Stimulated activated CD8-positive, alpha-beta memory T cell treated with anti-CD3 and anti-CD28 coated beads, Interleukin-2, amount 100 ng/mL, for 1 hour (primary cell): Measurements from ENCODE around the gene KCNB1.

ENCODE experiments used
- DNase-seq, 2 donors: peaks; one replicate each; pipeline ENCODE4 v3.0.0-alpha.2; 2020; ENCODE audit warnings: low read depth in 2 of 2

Gene KCNB1

DNA sequence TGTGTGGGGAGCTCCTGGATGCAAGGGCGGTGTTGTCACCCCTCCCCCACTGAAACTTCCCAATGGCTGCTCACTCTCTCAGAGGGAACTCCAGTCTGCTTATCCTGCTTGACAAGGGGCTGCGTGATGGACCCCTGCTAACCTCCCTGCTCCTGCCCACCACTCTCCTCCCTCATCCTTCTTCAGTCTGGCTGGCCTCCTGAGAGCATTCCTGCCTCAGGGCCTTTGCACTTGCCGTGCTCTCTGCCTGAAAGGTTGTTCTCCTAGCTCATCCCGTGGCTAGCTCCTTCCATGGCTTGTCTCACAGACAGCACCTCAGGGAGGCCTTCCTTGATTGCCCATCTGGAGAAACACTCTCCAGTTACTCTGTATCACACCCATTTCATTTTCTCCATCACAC, 130.7 kb downstream of the KCNB1 start:
- DNase-seq, result no peak

DNA sequence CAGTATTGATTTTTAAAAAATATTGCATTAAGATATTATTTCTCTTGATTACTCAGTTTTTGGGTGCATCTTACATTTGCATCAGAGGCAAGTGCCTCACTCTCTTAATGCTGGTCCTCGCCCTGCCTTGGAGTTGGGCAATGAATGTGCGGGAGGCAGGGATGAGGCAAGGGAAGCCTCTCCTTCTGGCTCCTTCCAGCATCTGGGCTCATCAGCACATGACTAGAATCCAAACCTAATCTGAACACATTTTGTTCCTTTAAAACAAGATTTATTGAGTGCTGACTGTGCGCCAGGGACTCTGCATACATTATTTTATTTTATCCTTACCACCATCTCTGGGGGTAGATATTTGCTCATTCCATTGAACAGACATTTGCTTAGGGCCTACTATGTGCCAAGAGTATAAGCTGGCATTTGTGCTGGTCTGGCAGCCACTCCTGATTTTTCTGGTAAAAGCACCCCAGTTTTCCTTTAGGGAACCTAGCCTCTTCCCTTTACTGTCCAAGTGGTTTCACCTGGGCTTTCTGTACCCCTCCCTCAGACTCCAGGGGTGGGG, 132.7 kb downstream of the KCNB1 start:
- DNase-seq, result no peak

DNA sequence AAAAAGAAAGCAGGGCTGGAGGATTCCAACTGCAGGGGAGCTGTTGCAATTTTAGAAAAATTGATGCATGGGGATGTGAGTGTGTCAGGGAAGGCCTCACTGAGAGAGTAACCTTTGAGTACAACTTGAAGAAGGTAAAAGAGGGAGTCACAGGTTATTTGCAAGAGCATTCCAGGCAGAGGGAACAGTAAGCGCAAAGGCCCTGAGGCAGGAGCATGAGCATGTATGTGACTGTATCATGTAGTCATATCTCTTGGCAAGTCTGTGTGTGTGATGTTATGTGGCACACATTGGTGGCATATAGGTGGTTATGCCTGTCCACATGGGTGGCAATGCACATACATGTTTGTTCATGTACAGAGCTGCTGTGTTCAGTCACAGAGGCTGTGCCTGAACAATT, 133.4 kb downstream of the KCNB1 start:
- DNase-seq, result no peak

DNA sequence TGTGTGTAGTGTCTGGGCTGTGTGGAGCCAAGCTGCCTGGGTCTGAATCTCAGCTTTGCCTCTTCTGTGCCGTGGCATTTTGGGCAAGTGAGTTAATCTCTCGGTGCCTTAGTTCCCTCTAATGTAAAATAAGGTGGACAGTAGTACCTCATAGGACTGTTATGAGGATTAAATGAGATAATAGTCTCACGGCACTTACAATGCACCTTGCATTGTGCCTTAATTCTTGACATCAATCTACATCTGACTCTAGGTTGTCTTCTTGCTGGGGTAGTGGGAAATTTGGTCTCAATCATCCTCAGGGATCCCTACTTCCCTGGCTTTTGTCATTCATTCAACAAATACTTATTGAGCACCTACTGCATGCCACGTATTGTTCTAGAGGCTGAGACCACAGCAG, 133.9 kb downstream of the KCNB1 start:
- no peak for DNase-seq

DNA sequence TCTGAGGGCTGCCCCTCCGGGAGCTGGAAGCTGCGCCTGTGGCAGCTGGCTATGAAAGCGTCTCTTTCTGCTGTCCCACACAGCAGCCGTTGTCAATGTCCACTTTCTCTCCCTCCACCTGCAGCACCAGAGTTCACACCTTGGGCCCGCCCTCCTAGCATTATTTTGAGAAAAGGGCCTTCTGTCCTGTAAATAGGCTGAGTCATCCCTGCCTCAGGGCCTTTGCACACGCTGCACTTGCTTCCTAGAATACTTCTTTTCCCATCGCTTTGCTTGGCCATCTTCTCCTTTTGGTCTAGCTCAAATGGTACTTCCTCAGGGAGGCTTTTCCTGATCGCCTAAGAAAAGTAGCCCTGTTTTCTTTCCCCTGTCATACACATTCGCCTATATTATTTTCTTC, 135.3 kb downstream of the KCNB1 start:
- no peak for DNase-seq

DNA sequence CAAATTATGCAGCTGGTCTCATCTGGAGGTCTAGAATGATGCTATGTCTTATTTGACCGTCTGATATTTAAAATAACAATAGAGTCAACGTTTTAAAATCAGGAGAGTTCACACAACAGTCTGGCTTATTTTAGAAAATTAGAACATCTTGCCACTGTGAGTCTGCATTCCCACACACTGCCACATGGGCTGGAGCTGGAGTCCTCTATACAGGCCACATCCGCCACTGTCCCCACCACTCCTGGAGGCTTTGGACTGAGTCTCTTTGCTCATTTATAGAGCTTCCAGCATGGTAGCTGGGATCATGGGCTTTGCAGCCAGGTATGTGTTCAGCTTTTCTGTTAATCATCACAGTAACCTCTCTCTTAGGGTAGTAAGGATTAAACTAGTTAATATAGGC, 135.8 kb downstream of the KCNB1 start:
- DNase-seq, result no peak

DNA sequence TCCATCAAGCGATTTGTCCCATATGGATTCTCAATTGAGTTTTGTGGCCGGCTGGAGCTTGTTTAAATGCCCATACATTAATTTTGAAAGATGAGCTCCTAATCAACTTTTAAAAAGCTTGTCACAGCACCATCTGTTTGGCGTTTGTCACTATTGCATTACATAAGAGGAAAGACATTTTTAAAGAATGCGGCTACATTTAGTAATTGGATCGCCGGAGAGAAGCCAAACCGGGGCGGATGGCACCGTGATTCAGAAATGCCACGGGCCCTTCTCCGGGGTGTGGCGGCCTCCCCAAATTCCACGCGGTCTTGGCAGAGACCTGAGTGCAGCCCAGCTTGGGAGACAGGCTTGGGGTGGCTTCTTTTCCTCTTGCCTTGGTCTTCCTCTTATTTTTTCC, 136.9 kb downstream of the KCNB1 start:
- DNase-seq, result no peak

DNA sequence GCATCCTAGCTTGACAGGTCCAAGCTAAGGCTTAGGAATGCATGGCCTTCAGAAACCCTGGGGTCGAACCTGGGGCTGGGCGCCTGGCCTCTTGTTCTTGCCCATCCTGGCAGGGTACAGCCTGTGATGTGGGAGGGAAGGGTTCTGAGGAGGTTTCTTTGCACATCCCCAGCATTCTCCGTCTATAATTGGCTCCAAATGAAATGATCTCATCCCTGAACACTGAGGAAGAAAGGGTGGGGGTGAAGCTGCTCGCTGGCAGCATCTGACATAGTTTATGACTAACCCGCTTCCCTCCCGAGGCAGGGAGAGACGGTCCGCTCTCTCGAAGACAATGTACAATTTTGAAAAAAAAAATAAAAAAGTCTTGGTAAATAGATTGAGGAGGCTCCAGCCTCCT, 137.5 kb downstream of the KCNB1 start:
- no peak for DNase-seq

DNA sequence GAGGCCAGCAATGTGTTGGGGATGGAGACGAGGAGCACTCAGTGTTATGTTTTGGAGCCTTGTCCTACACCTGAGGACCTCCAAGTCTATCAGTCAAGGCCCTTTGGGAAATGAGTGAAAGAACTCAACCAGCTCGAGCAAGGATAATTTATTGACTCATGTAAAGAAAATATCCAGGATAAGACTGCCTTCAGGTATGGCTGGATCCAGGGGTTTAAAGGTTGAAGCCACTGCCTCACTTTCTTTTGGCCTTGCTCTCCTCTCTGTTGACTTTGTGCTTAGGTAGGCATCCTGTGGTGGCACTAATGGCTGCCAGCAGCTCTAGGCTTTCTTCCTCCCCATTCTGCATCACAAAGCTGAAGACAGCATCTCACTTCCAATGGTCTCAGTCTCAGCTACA, 138.3 kb downstream of the KCNB1 start:
- DNase-seq, result no peak

DNA sequence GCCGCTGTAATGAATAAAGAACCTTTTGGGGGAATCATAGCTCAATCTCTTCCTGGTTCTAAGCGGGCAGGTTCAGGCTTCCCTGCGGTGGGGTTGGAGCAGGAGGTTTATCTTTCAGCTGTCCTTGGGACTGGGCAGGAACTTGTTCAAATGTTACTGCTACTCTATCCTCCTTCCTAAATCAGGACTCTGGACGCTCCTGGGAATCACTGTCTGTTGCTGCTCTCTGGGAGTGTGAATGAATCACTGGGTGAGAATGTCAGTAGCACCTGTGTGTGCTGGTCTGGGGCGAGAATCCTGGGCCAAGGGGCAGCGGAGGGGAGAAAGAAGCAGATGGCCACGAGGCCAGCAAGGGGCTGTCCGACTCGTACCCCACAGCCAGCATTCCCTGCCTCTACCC, 139.2 kb downstream of the KCNB1 start:
- no peak for DNase-seq

DNA sequence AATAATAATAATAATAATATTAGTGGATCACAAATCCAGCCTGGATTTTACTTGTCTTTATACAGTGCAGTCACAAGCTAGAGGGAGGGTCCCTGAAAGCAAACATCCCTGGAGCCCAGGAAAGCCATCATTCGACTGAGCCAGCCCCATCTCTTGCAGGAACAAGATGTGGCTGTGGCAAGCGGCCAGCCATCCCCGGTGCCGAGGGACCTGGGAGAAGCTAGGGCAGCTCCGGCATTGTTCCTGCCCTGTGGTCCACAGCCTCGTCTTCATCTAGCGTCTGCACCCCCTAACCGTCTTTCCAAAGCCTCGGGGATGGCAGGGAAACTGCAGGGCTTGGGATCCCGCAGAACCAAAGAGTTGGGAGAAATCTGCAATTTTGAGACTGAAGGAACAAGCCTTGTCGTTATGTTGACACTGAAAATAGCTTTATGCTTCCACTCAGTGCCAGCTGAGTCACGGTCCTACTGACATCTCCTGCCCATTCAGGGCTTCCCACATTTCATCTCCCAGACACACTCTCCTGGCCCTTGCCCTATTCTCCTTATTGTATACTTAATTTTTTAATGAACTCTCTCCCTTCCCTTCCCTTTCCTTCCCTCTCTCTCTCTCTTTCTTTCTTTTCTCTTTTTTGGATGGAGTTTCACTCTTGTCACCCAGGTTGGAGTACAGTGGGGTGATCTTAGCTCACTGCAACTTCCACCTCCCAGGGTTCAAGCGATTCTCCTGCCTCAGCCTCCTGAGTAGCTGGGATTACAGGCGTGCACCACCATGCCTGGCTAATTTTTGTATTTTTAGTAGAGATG, 142.1 kb downstream of the KCNB1 start:
- no peak for DNase-seq

DNA sequence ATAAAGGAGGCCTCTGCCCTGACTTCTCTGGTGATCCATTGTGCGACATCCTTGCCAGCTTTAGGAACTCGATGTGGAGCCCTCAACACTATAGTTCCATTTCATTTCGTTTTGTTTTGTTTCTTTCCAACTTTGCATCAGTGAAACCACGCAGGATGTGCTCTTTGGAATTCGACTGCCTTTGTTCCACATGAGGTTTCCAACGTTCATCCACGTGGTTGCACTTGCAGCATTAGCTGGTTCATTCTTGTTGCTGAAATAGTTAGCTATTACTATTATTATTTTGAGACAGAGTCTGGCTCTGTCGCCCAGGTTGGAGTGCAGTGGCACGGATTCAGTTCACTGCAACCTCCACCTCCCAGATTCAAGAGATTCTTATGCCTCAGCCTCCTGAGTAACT, 143.3 kb downstream of the KCNB1 start:
- DNase-seq, result no peak

DNA sequence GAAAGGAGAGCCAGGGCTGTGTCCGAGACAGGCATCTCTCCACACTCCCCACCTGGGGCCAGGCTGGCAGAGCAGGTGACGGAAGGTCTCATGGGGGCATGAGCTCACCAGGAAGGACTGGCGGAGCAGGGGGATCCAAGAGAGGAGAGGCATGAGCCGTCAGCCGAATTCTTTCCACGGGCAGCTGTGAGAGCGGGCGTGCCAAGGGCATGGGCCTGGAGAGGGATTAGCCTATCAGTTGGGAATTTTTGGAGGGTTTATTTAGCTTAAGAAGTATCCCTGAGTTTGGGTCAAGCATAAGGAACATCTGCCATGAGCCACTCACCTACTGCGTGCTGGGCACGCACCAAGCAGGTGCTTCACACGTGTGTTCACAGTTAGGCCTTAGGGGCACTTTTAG, 144.4 kb downstream of the KCNB1 start:
- no peak for DNase-seq

DNA sequence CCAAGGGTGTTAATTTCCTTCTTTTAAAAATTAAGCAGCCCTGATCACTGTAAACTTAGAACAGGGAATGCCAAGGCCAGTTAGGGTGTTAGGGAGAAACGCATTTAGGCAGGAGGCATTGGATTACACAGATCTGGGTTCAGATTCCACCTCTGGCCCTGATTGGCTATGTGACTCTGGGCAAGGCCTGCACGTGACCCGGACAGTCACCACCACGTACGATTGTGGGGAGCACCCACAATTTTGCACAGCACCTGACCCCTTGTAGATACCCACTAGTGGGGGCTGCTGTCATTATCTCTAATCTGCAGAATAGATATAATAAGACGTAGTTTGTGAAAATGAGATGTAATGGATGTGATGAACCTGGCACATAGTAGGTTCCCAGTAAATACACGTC, 145.1 kb downstream of the KCNB1 start:
- DNase-seq, result no peak

DNA sequence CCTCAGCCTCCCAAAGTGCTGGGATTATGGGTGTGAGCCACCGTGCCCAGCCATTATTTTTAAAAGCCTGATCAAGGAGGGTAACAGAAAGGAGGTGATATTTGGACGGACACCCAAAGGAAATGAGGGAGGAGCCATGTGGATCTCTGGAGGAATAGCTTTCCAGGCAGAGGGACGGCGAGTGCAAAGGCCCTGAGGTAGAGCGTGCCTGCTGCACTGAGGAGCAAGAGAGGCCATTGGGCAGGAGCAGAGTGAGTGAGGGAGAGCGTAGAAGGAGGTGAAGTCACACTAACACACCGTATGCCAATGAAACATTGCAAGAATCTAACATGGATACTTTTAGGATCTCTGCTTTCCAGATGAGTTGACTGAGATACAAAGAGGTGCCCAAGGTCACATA, 145.7 kb downstream of the KCNB1 start:
- no peak for DNase-seq

DNA sequence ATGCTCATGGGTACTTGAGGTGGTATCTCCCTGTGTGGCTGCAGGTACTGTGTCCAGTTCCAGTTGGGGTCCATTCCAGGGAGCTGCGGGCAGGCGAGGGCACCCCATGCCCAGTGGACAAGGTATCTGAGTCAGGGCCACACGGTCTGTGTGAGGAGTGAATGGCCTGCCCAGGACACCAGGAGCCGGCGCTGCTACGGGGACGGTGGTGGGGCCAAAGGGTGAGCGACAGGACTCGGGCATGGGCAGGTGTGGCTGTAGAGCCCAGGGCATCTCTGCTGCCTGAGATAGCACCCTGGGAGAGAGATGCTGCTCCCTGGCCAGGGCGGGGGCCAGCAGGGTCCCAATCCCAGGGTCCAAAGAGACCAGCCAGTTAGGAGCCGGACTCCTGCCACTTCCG, 147.0 kb downstream of the KCNB1 start:
- DNase-seq, result no peak

DNA sequence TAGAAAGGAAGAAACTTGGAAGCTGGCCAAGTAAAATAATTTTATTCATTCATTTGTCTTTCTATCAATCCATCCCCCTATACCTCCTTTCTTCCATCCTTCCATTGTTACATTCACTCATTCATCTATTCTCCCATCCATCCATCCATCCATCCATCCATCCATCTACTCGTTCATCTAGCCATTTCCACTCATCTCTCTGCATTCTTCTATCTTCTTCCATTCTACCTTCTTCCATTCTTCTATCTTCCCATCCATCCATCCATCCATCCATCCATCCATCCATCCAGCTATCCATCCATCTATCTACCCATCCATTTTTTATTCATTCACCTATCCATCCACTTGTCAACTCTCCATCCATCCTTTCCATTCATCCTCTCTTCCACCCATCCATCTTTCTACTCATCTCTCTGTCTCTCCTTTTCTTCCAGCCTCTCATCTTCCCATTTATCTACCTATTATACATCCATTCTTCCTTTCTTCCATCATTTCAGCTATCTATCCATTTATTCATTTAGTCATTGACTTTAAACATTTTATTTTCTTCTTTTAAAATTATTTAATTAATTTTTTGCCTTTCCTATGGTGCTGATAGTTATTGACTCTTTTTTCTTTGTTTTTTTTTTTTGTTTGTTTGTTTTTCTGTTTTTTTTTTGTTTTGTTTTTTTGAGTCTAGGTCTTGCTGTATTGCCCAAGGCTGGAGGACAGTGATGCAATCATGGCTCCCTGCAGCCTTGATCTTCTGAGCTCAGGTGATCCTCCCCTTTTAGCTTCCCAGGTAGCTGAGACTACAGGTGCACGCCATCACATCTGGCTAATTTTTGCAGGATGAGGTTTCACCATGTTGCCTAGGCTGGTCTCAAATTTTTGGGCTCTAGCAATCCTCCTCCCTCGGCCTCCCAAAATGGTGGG, 151.5 kb downstream of the KCNB1 start:
- no peak for DNase-seq

DNA sequence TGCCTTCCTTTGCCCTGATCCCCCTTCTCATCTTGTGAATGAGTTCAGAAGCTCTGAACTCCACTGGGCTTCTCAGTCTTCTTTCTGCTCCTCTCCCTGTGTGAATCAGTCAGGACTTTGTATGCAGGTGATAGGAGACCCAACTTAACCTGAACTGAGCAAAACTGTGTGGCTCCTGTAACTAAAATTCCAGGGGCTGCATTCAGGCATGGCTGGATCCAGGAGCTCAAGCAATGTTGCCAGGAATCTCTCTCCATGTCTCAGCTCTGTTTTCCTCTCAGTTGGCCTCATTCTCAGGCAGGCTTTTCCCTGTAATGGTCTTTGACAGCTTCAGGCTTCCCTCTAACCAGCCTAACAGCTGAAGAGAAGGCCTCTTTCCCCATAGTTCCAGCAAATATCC, 153.7 kb downstream of the KCNB1 start:
- no peak for DNase-seq

DNA sequence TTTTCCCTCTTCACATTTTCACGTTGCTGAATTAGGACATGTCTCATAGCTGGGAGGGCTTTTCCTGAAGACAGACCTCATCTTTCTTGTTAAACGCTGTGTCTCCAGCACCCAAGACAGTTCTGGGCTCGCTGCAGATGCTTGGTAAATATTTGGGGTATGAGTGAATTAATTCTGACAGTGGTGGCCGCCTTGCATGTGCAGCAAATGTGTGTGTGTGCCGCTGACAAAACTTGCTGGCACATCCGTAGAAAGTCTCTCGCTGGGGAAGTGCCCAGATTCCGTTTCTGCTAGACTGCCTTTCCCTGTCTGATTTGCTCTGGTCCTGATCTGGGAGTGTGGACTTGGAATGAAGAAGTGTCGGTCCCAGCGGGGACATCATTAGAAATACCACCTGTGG, 156.4 kb downstream of the KCNB1 start:
- DNase-seq, result no peak

DNA sequence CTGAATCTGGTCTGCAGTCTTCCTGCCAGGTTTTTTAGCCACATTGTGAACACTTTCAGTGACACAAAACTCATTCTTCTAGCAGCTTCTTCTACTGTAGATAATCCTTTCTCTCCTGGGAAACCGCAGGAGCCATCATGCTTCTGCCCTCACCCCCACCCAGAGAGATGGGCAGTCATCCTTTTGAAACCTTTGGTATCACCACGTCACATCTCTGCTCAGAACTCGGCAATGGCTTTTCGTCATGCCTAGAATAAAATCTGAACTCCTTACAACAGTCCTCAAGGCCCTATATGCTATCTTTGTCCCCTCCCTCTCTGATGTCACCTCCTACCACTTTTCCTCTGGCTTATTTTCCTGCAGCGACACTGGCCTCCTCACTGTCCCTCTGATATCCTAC, 158.2 kb downstream of the KCNB1 start:
- DNase-seq, result no peak

DNA sequence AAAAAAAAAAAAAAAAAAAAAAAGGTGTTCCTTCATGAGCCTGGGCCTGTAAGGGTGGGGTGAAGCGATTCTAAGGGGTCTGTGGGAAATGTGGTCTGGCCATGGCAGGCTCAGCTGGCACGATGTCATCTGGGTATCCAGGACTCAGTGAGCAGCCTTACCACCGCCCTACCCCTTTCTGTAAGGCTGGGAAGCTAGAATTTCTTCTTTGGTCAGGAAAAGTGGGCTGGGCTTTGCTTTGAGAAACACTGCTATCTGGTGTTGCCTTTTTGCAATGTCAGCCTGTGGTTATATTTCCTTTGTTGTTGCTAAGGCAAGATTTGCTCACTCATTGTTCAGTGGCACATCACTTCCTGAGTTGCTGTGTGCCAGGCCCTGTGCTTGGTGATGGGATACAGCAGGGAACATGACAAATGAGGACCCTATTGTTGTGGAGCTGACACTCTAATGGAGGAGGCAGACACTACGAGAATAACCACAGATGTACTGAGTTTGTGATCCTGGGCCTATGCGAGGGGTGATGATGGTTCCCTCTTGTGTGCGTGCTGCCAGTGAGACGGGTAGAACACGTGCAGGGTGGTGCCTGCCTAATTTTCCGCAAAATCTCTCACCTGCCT, 158.7 kb downstream of the KCNB1 start:
- DNase-seq, result no peak

DNA sequence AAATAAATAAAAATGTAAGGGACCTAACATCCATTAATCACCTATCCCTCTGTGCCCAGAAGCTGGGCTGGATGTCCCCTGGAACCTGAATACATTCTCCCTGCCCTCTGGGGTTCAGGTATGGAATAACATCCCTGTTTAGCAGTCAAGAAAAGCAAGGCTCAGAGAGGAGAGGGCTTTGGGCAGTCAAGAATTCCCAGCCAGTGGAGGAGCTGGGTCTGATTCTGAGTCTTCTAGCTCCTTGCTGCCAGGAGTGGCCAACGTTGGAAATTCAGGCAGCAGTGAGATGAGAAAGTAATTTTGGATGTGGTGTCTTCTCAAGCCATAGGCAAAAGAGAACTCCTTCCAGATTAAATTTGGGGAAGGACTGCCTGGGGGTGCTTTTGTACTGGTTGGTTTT, 162.0 kb downstream of the KCNB1 start:
- DNase-seq, result no peak
